K562 (cell line): ENCODE measurements around the gene PDE4A.

ENCODE experiments used
- ERF ChIP-seq: fragments of 450-650 bp; formaldehyde crosslinking; IDR thresholded peaks from 2 replicates; pipeline ENCODE4 v1.4.0; 2020; ENCODE audit warnings: mild to moderate bottlenecking, mixed read lengths
- NFYB ChIP-seq: IDR thresholded peaks from 2 replicates; pipeline ENCODE4 v1.6.1; 2011; ENCODE audit warnings: mild to moderate bottlenecking, moderate library complexity; ENCODE audit not compliant: insufficient read length; ENCODE audit errors: extremely low read depth
- TF ChIP-seq, protein P1 (sequence below): sonication (generic); formaldehyde crosslinking; IDR thresholded peaks from 2 replicates; pipeline ENCODE4 v1.8.0; 2022; ENCODE audit warnings: missing genetic modification reagents, mild to moderate bottlenecking, borderline replicate concordance
- TF ChIP-seq, protein P2 (sequence below), 2 experiments: fragments of 450-650 bp; conservative IDR thresholded peaks; 2 replicates each; pipeline ENCODE4 v1.6.1; 2017; ENCODE audit warnings: mild to moderate bottlenecking in 2 of 2, moderate library complexity in 2 of 2

DNA sequence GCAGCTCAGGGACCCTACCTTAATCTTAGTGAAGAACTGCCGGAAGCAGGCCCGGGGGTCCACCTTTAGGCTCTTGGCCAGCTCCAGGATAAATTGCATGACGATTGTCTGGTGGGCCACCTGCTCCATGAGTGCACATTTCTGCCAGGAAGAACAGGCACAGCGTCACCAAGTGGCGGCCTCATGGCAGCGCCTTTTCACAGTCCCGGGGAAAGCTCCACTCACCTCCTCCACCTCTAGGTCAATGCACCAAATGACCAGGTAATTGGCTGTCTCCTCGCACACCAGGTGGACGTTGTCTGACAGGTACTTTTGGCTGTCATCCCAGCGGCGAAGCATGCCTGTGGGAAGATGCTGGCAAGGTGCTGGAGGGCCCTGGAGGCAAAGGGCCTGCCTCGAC, 25.3 kb upstream of the PDE4A start:
- no peak for TF ChIP-seq NFYB
- no peak for TF ChIP-seq ERF (CRISPR knock-in tag)
- TF ChIP-seq, protein P1, sequence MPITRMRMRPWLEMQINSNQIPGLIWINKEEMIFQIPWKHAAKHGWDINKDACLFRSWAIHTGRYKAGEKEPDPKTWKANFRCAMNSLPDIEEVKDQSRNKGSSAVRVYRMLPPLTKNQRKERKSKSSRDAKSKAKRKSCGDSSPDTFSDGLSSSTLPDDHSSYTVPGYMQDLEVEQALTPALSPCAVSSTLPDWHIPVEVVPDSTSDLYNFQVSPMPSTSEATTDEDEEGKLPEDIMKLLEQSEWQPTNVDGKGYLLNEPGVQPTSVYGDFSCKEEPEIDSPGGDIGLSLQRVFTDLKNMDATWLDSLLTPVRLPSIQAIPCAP (CRISPR knock-in tag) = no peak
- TF ChIP-seq, protein P2, sequence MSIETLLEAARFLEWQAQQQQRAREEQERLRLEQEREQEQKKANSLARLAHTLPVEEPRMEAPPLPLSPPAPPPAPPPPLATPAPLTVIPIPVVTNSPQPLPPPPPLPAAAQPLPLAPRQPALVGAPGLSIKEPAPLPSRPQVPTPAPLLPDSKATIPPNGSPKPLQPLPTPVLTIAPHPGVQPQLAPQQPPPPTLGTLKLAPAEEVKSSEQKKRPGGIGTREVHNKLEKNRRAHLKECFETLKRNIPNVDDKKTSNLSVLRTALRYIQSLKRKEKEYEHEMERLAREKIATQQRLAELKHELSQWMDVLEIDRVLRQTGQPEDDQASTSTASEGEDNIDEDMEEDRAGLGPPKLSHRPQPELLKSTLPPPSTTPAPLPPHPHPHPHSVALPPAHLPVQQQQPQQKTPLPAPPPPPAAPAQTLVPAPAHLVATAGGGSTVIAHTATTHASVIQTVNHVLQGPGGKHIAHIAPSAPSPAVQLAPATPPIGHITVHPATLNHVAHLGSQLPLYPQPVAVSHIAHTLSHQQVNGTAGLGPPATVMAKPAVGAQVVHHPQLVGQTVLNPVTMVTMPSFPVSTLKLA (conservative IDR thresholded peaks at IDR 0.05) = no peak
